GM18867 (cell line): Measurements from ENCODE around the gene GGT1.
"Not testable (repeated sequence)": the region's sequence is repeated elsewhere in the genome, so short reads cannot be mapped to it uniquely, and the experiment has no call there.

Source experiments
- ATAC-seq: cut with Tn5 transposase; IDR thresholded peaks from one replicate; pipeline ENCODE4 v1.9.1; 2021; ENCODE audit warnings: mild to moderate bottlenecking, moderate library complexity; ENCODE audit not compliant: unreplicated experiment

Gene GGT1

GRCh38 chr22:24602847-24603769 is at the start of gene GGT1:
GGT1 (plus strand) TSS chr22:24603193; CDS start chr22:24611082, 7,889 bp downstream.
- ATAC-seq: not testable (repeated sequence)

- ATAC-seq: no peak
Observed at GRCh38 chr22:24553597-24554312, 49.2 kb upstream of the GGT1 start.

GRCh38 chr22:24554313-24555164 is 48.5 kb upstream of the GGT1 start, which contains the start of gene GUCD1:
GUCD1 (minus strand) TSS chr22:24555138; CDS start chr22:24554991, 147 bp downstream.
- peak; percentile 4 for ATAC-seq

- ATAC-seq: peak; percentile 75
Observed at GRCh38 chr22:24555165-24556039, 47.6 kb upstream of the GGT1 start, which contains the start of gene SNRPD3. SNRPD3 (plus strand) TSS chr22:24555999; CDS start chr22:24557675, 1,676 bp downstream.

- no peak for ATAC-seq
Observed at GRCh38 chr22:24559471-24559870, 43.5 kb upstream of the GGT1 start.

GRCh38 chr22:24563246-24563645 is 39.7 kb upstream of the GGT1 start:
- ATAC-seq: no peak

GRCh38 chr22:24564376-24565058 is 38.5 kb upstream of the GGT1 start:
- no peak for ATAC-seq

- no peak for ATAC-seq
Observed at GRCh38 chr22:24565077-24565476, 37.9 kb upstream of the GGT1 start.

- ATAC-seq: no peak
Observed at GRCh38 chr22:24566899-24567511, 36.0 kb upstream of the GGT1 start.

GRCh38 chr22:24567668-24568067 is 35.3 kb upstream of the GGT1 start:
- no peak for ATAC-seq

GRCh38 chr22:24571266-24571665 is 31.7 kb upstream of the GGT1 start:
- ATAC-seq: no peak

GRCh38 chr22:24576778-24577177 is 26.2 kb upstream of the GGT1 start:
- ATAC-seq: no peak

- ATAC-seq: no peak
Observed at GRCh38 chr22:24578355-24579257, 24.4 kb upstream of the GGT1 start.

GRCh38 chr22:24579258-24579601 is 23.8 kb upstream of the GGT1 start:
- ATAC-seq: no peak

- no peak for ATAC-seq
Observed at GRCh38 chr22:24580276-24580675, 22.7 kb upstream of the GGT1 start.

- ATAC-seq: no peak
Observed at GRCh38 chr22:24582056-24582814, 20.8 kb upstream of the GGT1 start.
